Body of pancreas (tissue), 4 donors: ENCODE results near the gene COTL1. TPM values are rescaled to one million over a fixed set of nuclear protein-coding genes. Genes with fewer than 3 reads are reported as not detected.

ENCODE experiments used
- ATAC-seq: fragments of 150-250 bp; one replicate; pipeline ENCODE4 v1.9.1; 2016
- DNase-seq, 4 donors: peaks; one replicate each; pipeline ENCODE4 v3.0.0-alpha.2; 2019
- H3K27ac ChIP-seq, 4 donors: fragments of 200-600 bp; sonication (generic); 1 replicate in 3 of 4; 2 replicates in 1 of 4; pipeline versions ENCODE4 v1.5.1 to v1.6.1; 2016 to 2019; ENCODE audit warnings: mild to moderate bottlenecking in 1 of 4, mixed read lengths in 1 of 4, moderate library complexity in 1 of 4
- H3K27me3 ChIP-seq, 2 donors: fragments of 200-600 bp; sonication (generic); one replicate each; pipeline ENCODE4 v1.6.0; 2016; ENCODE audit warnings: mild to moderate bottlenecking in 1 of 2
- H3K36me3 ChIP-seq, 2 donors: fragments of 200-600 bp; sonication (generic); replicated peaks in 1 of 2; 2 replicates each; pipeline ENCODE4 v1.5.1; 2016; ENCODE audit warnings: low read depth in 2 of 2; ENCODE audit not compliant: insufficient read depth in 1 of 2
- H3K4me1 ChIP-seq: fragments of 200-600 bp; sonication (generic); one replicate; pipeline ENCODE4 v1.6.0; 2016
- H3K4me3 ChIP-seq, 2 donors: fragments of 200-600 bp; sonication (generic); 1 replicate in 1 of 2; 2 replicates in 1 of 2; pipeline ENCODE4 v1.5.1; 2016 to 2019
- H3K9me3 ChIP-seq, 3 donors: fragments of 200-600 bp; sonication (generic); 1 replicate in 2 of 3; 2 replicates in 1 of 3; pipeline ENCODE4 v1.5.1; 2016
- POLR2A ChIP-seq, 3 donors: fragments of 450-650 bp; IDR thresholded peaks; one replicate each; pipeline ENCODE4 v1.6.1; 2016; ENCODE audit warnings: antibody characterized with exemption in 3 of 3, mild to moderate bottlenecking in 2 of 3
- WGBS, 2 donors: methylation state at CpG; one replicate each; pipeline ENCODE4 v1.1.5; 2017; 5-methylcytosine and 5-hydroxymethylcytosine counted together
- intact Hi-C: fragments of 100-400 bp; cut with DNase I; formaldehyde crosslinking; loops from one replicate; pipeline ENCODE4 v1.15.1; 2023
- total RNA-seq, 2 donors: library from RNA; depleted of rRNA; stranded (reverse); fragments of >200 nt; gene quantifications; one replicate each; pipeline ENCODE4 v1.1.0, GENCODE V29; 2016
- TF ChIP-seq, protein P1 (sequence below), 7 experiments: fragments of 450-650 bp in 4 of 7; fragments of 200-600 bp in 3 of 7; sonication (generic) in 3 of 7; IDR thresholded peaks; one replicate each; pipeline ENCODE4 v1.5.1; 2016 to 2019; ENCODE audit warnings: antibody characterized with exemption in 7 of 7

COTL1 gene
- total RNA-seq, 2 donors from 2014 or later, result 19.7 to 20.4 TPM

GRCh38 chr16:84532855-84533486, 84.9 kb downstream of the COTL1 start:
- H3K27ac ChIP-seq, result peak overlapping the region in 2 of 4 donors; percentile 46 to 51
- WGBS, 2 donors, result 68 to 79% methylated on average over 11 of the region's 11 CpGs
- TF ChIP-seq POLR2A (IDR thresholded peaks at IDR 0.05), result no peak
- TF ChIP-seq, protein P1, sequence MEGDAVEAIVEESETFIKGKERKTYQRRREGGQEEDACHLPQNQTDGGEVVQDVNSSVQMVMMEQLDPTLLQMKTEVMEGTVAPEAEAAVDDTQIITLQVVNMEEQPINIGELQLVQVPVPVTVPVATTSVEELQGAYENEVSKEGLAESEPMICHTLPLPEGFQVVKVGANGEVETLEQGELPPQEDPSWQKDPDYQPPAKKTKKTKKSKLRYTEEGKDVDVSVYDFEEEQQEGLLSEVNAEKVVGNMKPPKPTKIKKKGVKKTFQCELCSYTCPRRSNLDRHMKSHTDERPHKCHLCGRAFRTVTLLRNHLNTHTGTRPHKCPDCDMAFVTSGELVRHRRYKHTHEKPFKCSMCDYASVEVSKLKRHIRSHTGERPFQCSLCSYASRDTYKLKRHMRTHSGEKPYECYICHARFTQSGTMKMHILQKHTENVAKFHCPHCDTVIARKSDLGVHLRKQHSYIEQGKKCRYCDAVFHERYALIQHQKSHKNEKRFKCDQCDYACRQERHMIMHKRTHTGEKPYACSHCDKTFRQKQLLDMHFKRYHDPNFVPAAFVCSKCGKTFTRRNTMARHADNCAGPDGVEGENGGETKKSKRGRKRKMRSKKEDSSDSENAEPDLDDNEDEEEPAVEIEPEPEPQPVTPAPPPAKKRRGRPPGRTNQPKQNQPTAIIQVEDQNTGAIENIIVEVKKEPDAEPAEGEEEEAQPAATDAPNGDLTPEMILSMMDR (IDR thresholded peaks at IDR 0.05), result no peak
- ATAC-seq, result peak; percentile 22
- H3K27me3 ChIP-seq, result no peaks in the 10 kb centered on the region
- H3K4me3 ChIP-seq, result no peak overlapping the region
- no peaks in the 10 kb centered on the region for H3K36me3 ChIP-seq
- H3K4me1 ChIP-seq, result peaks cover 16% of the 10 kb centered on the region
- intact Hi-C loops, result no loop called here
- H3K9me3 ChIP-seq, result no peaks in the 10 kb centered on the region
- DNase-seq, result no peak

DNA sequence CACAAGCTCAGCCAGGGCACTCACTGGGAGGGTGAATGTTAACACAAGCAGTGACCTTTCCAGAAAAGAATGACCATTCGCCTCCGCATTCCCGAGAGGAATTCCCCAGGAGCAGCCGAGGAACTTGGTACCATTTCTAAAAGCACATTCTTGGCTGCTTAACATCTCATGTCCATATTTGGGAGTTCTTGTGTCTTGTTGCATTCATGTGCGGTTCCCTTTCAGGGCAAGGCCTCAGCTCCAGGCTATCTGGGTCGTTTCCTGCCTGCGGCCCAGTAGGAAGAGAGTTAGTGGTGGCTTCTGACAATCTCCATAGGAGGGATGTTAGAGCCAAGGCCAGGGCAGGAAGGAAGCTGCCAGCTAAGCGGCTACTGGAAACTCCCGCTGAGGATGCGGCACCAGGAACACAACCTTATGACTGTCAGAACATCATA, 85.6 kb downstream of the COTL1 start:
- intact Hi-C loops, result no loop called here
- WGBS, 2 donors, result 48 to 53% methylated on average over 10 of the region's 10 CpGs

DNA sequence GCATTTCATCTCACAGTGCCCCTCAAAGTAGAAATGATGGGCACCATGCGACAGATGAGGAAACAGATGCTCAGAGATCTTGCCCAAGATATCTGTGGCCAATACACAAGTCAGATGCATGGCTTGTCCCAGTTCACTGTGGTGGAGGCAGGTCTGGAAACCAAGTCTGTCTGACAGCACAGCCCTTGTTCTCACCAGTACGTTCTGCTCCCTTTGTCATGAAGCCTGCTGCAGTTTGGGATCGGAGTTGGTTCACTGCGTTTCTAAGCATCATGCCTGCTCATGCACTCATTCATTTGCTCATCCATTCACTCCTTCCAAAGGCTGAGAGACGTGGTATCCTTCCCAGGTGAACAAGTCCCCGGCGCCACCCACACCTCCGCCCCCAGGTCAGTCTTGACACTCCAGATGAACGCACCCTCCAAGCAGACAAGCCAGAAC, 86.2 kb downstream of the COTL1 start:
- no peak overlapping the region for H3K4me3 ChIP-seq
- ATAC-seq (no peak), DNase-seq (no peak)
- WGBS, 2 donors, result 74 to 75% methylated on average over 8 to 9 of the region's 9 CpGs
- TF ChIP-seq POLR2A (IDR thresholded peaks at IDR 0.05), result no peak
- TF ChIP-seq, protein P1 (IDR thresholded peaks at IDR 0.05), result no peak
- no peaks in the 10 kb centered on the region for H3K9me3 ChIP-seq
- intact Hi-C loops, result no loop called here
- H3K27ac ChIP-seq, result peak overlapping the region in 2 of 4 donors; percentile 46 to 51
- peaks cover 28% of the 10 kb centered on the region for H3K4me1 ChIP-seq
- no peaks in the 10 kb centered on the region for H3K27me3 ChIP-seq
- no peaks in the 10 kb centered on the region for H3K36me3 ChIP-seq

More for the DNA sequence above, 85.6 kb downstream of the COTL1 start:
- peak; percentile 25 to 50 (median 33) for DNase-seq
- Histone ChIP-seq H3K27me3 (no peaks in the 10 kb centered on the region), H3K36me3 (no peaks in the 10 kb centered on the region), H3K27ac (peak overlapping the region in 2 of 4 donors; percentile 46 to 51), H3K9me3 (no peaks in the 10 kb centered on the region), H3K4me3 (no peak overlapping the region), H3K4me1 (peaks cover 23% of the 10 kb centered on the region)
- TF ChIP-seq POLR2A (IDR thresholded peaks at IDR 0.05), result no peak
- TF ChIP-seq, protein P1 (IDR thresholded peaks at IDR 0.05), result no peak
- peak; percentile 79 for ATAC-seq

GRCh38 chr16:84530590-84530989, 87.3 kb downstream of the COTL1 start:
- no peak for ATAC-seq
- Histone ChIP-seq H3K27ac (no peak overlapping the region), H3K9me3 (no peaks in the 10 kb centered on the region), H3K4me3 (no peak overlapping the region), H3K36me3 (no peaks in the 10 kb centered on the region), H3K27me3 (no peaks in the 10 kb centered on the region), H3K4me1 (peaks cover 28% of the 10 kb centered on the region)
- no peak for TF ChIP-seq POLR2A (IDR thresholded peaks at IDR 0.05)
- TF ChIP-seq, protein P1 (IDR thresholded peaks at IDR 0.05), result no peak
- intact Hi-C loops, result no loop called here
- 71 to 93% methylated on average over 5 of the region's 5 CpGs for WGBS, 2 donors
- DNase-seq, result no peak

GRCh38 chr16:84529607-84530006, 88.3 kb downstream of the COTL1 start:
- no peak overlapping the region for H3K27ac ChIP-seq
- no peaks in the 10 kb centered on the region for H3K36me3 ChIP-seq
- WGBS, 2 donors, result 94% methylated on average over 3 of the region's 3 CpGs
- H3K4me1 ChIP-seq, result peaks cover 28% of the 10 kb centered on the region
- no peak overlapping the region for H3K4me3 ChIP-seq
- TF ChIP-seq, protein P1 (IDR thresholded peaks at IDR 0.05), result no peak
- TF ChIP-seq POLR2A (IDR thresholded peaks at IDR 0.05), result no peak
- intact Hi-C loops, result no loop called here
- H3K9me3 ChIP-seq, result no peaks in the 10 kb centered on the region
- DNase-seq (no peak), ATAC-seq (no peak)
- no peaks in the 10 kb centered on the region for H3K27me3 ChIP-seq
